H1 (cell line): ENCODE results near the gene FGL2.

Source experiments
- BACH1 ChIP-seq: IDR thresholded peaks from 2 replicates; pipeline ENCODE4 v1.6.1; 2012; ENCODE audit warnings: low read length, improper control_type of control experiment
- CBX8 ChIP-seq: fragments of 300-800, 300-1000 bp; sonication (generic); IDR thresholded peaks from 2 replicates; pipeline ENCODE4 v1.7.1; 2016; ENCODE audit warnings: low read depth, low read length, borderline replicate concordance
- CEBPB ChIP-seq: IDR thresholded peaks from 2 replicates; pipeline ENCODE4 v1.6.1; 2012; ENCODE audit warnings: low read depth, low read length
- CHD2 ChIP-seq: IDR thresholded peaks from 2 replicates; pipeline ENCODE4 v1.6.1; 2012; ENCODE audit warnings: low read length, improper control_type of control experiment
- EP300 ChIP-seq, 2 experiments: IDR thresholded peaks; 1 replicate in 1 of 2; 2 replicates in 1 of 2; pipeline ENCODE4 v1.6.1; 2011 to 2012; ENCODE audit warnings: low read depth in 2 of 2, low read length in 2 of 2, mild to moderate bottlenecking in 2 of 2, borderline replicate concordance in 1 of 2, inconsistent platforms in 1 of 2, moderate library complexity in 1 of 2
- NRF1 ChIP-seq: IDR thresholded peaks from 2 replicates; pipeline ENCODE4 v1.6.1; 2011; ENCODE audit warnings: mild to moderate bottlenecking, low read depth, low read length, improper control_type of control experiment
- RAD21 ChIP-seq, 2 experiments: IDR thresholded peaks in 1 of 2; conservative IDR thresholded peaks in 1 of 2; 2 replicates each; pipeline ENCODE4 v1.6.1; 2011; ENCODE audit warnings: low read depth in 2 of 2, low read length in 2 of 2, improper control_type of control experiment in 1 of 2, inconsistent platforms in 1 of 2, mild to moderate bottlenecking in 1 of 2, moderate library complexity in 1 of 2
- SRF ChIP-seq: IDR thresholded peaks from 2 replicates; pipeline ENCODE4 v1.6.1; 2011; ENCODE audit warnings: mild to moderate bottlenecking, low read depth, low read length, moderate library complexity
- TCF12 ChIP-seq: IDR thresholded peaks from 2 replicates; pipeline ENCODE4 v1.6.1; 2011; ENCODE audit warnings: low read depth, mild to moderate bottlenecking, low read length
- TF ChIP-seq, protein P1 (sequence below): IDR thresholded peaks from 2 replicates; pipeline ENCODE4 v1.6.1; 2012; ENCODE audit warnings: inconsistent platforms

DNA sequence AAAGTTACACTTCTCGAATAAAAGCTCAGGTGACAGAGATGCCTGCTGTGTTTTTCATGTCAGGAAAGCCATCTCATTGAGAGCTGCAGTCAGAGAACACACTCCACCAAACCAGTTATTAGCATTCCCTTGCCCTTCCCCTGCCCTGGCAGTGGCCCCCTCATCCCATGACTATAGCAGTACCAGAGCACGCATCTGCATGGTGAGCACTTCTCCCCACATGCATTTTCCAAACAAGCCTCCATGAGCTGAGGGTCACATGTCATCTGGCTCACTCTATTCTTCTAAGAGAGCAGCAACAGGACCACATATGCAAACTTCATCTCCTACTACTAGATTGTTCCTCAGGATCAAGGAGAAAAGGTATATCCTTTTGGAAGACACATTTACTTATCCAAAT, 42.4 kb upstream of the FGL2 start:
- TF ChIP-seq RAD21 (IDR thresholded peaks at IDR 0.05 in 1 of 2, conservative IDR thresholded peaks at IDR 0.05 in 1 of 2; ENCODE audit: low read depth in 2 of 2, low read length in 2 of 2) (no peak), BACH1 (no peak), NRF1 (no peak), CHD2 (no peak), CBX8 (no peak), EP300 (IDR thresholded peaks at IDR 0.05; ENCODE audit: borderline replicate concordance in 1 of 2, low read depth in 2 of 2, low read length in 2 of 2) (no peak), SRF (no peak), TCF12 (no peak), CEBPB (no peak)
- TF ChIP-seq, protein P1, sequence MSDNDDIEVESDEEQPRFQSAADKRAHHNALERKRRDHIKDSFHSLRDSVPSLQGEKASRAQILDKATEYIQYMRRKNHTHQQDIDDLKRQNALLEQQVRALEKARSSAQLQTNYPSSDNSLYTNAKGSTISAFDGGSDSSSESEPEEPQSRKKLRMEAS: no peak
